Ectodermal cell (in vitro differentiated cells): ENCODE results near the gene CHD9.
"Not testable (repeated sequence)": the region's sequence is repeated elsewhere in the genome, so short reads cannot be mapped to it uniquely, and the experiment has no call there.

ENCODE experiments used
- H3K27ac ChIP-seq: 2 replicates; pipeline ENCODE4 v1.7.0; 2013; ENCODE audit warnings: mild to moderate bottlenecking, low read depth, low read length; ENCODE audit not compliant: insufficient read depth, poor library complexity, severe bottlenecking
- H3K27me3 ChIP-seq: 2 replicates; pipeline ENCODE4 v1.7.0; 2013; ENCODE audit warnings: mild to moderate bottlenecking, low read length; ENCODE audit not compliant: insufficient read depth, control insufficient read depth, poor library complexity, severe bottlenecking
- H3K36me3 ChIP-seq: one replicate; pipeline ENCODE4 v1.7.0; 2013; ENCODE audit warnings: low read length; ENCODE audit not compliant: control insufficient read depth, insufficient read depth
- H3K4me1 ChIP-seq: one replicate; pipeline ENCODE4 v1.7.0; 2013; ENCODE audit warnings: low read length; ENCODE audit not compliant: control insufficient read depth, insufficient read depth
- H3K4me3 ChIP-seq: 2 replicates; pipeline ENCODE4 v1.7.0; 2013; ENCODE audit warnings: low read depth, low read length, control low read depth; ENCODE audit not compliant: insufficient read depth
- H3K9me3 ChIP-seq: 2 replicates; pipeline ENCODE4 v1.7.0; 2013; ENCODE audit warnings: mild to moderate bottlenecking, low read length, moderate library complexity; ENCODE audit not compliant: control insufficient read depth
- WGBS, 2 experiments: methylation state at CpG; one replicate each; pipeline ENCODE4 v1.1.7; 2013; ENCODE audit warnings: missing lambda C conversion rate in 2 of 2; 5-methylcytosine and 5-hydroxymethylcytosine counted together

The CHD9 gene

DNA sequence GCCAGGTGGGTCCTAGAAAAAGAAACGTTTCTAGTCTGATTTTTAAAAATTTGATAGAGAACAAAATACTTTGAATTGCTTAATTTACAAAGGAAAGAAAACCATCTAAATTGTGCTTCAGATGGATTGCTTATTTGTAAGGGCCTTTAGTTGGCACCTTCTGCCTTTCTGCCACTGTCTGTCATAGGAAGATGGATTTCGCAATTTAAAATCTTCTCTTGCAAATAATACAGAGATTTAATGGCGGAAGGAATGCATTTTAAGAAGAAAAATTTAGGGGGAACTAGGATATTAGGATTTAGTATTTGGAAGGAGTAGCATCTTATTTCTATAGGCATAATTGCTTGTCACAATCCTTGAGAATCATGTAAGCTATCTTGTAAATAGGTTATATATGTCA, 204.0 kb downstream of the CHD9 start:
- H3K36me3 ChIP-seq, result peaks cover 32% of the 10 kb centered on the region

DNA sequence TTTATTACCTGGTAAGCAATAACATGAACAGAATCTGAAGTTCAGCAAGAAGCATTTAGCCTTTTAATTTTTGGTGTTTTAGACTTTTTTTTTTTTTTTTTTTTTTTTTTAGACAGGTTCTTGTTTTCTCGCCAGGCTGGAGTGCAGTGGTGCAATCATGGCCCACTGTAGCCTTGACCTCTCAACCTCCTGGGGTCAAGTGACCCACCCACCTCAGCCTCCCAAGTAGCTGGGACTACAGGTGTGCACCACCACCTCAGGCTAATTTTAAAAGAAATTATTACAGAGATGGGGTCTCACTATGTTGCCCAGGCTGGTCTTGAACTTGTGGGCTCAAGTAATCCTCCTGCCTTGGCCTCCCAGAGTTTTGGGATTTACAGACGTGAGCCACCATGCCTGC, 206.5 kb downstream of the CHD9 start:
- no peak overlapping the region for H3K4me3 ChIP-seq
- no peaks in the 10 kb centered on the region for H3K9me3 ChIP-seq
- H3K4me1 ChIP-seq, result no peaks in the 10 kb centered on the region
- H3K27ac ChIP-seq, result no peak overlapping the region
- H3K36me3 ChIP-seq, result peaks cover 26% of the 10 kb centered on the region
- no peaks in the 10 kb centered on the region for H3K27me3 ChIP-seq
- WGBS, 2 experiments, result 96 to 97% methylated on average over 2 of the region's 2 CpGs

More for the DNA sequence above, 204.0 kb downstream of the CHD9 start:
- Histone ChIP-seq H3K4me3 (no peak overlapping the region), H3K27ac (no peak overlapping the region), H3K27me3 (no peaks in the 10 kb centered on the region), H3K4me1 (no peaks in the 10 kb centered on the region), H3K9me3 (no peaks in the 10 kb centered on the region)
- WGBS, 2 experiments, result 95 to 96% methylated on average over 3 of the region's 3 CpGs

DNA sequence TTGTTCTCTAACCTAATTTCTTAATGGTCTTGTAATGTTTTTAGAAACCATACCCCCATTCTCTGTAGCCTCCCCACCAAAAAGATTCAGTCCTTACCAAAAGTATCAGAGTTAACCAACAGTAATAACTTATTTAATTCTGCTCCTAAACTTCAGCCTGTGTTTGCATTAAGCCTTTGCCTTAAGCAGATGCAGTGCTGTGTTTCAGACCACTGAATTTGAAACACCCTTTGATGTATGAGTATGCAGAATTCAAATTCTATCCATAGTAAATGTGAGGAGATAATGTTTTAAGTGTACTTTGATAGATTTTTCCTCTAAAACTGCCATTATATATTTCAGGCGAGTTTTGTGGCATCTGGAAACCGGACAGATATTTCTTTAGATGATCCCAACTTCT, 207.9 kb downstream of the CHD9 start:
- Histone ChIP-seq H3K4me1 (no peaks in the 10 kb centered on the region), H3K9me3 (no peaks in the 10 kb centered on the region), H3K27me3 (no peaks in the 10 kb centered on the region), H3K4me3 (no peak overlapping the region), H3K36me3 (peaks cover 30% of the 10 kb centered on the region), H3K27ac (no peak overlapping the region)
- 94 to 100% methylated on average over 1 to 2 of the region's 2 CpGs for WGBS, 2 experiments

DNA sequence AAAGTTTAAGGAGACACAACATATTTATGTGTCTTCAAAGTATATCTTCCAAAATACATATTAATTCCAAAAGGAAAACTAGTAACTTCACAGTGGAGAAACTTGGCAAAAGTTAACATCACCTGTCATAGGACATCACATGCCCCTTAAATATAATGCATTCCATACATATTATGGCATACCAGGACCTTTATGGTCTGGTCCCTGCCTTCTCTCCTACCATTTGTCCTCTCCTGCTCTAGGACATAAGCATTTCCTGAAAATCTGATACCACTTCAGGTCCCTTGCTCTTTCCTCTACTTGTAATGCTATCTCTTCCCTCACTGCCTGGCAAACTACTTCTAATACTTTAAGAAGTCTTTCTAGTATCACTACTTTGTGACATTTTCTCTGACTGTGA, 211.4 kb downstream of the CHD9 start:
- Histone ChIP-seq H3K4me1 (no peaks in the 10 kb centered on the region), H3K4me3 (no peak overlapping the region), H3K9me3 (no peaks in the 10 kb centered on the region), H3K27me3 (no peaks in the 10 kb centered on the region), H3K27ac (no peak overlapping the region), H3K36me3 (peaks cover 32% of the 10 kb centered on the region)

DNA sequence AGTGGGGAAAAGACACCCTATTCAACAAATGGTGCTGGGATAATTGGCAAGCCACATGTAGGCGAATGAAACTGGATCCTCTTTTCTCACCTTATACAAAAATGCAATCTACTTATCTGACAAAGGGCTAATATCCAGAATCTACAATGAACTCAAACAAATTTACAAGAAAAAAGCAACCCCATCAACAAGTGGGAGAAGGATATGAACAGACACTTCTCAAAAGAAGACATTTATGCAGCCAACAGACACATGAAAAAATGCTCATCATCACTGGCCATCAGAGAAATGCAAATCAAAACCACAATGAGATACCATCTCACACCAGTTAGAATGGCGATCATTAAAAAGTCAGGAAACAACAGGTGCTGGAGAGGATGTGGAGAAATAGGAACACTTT, 223.7 kb downstream of the CHD9 start:
- not testable (repeated sequence) for H3K4me3 ChIP-seq, H3K4me1 ChIP-seq, H3K9me3 ChIP-seq, H3K27me3 ChIP-seq, H3K27ac ChIP-seq
- 76 to 97% methylated on average over 1 of the region's 2 CpGs for WGBS, 2 experiments
- H3K36me3 ChIP-seq, result peaks cover 49% of the 10 kb centered on the region

DNA sequence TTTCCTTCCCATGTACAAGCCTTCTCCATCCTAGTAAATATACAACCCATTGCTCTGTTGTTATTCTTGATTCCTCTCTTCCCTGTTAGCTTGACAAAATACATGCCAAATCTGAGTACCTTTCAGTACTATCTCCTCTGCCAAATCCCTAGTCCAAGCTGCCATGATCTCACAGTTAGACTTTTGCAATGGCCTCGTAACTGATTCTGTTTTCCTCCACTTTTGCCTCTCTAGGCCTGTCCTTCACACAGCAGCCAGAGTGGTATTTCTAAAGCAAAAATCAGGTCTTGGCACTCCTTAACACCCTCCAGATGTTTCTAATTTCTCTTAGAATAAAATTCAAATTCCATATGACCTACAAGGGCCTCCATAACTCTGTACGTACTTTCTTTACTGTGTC, 226.5 kb downstream of the CHD9 start:
- no peaks in the 10 kb centered on the region for H3K4me1 ChIP-seq
- H3K27ac ChIP-seq, result no peak overlapping the region
- H3K36me3 ChIP-seq, result peaks cover 33% of the 10 kb centered on the region
- H3K9me3 ChIP-seq, result no peaks in the 10 kb centered on the region
- 93 to 97% methylated on average over 2 of the region's 2 CpGs for WGBS, 2 experiments
- H3K27me3 ChIP-seq, result no peaks in the 10 kb centered on the region
- H3K4me3 ChIP-seq, result no peak overlapping the region

DNA sequence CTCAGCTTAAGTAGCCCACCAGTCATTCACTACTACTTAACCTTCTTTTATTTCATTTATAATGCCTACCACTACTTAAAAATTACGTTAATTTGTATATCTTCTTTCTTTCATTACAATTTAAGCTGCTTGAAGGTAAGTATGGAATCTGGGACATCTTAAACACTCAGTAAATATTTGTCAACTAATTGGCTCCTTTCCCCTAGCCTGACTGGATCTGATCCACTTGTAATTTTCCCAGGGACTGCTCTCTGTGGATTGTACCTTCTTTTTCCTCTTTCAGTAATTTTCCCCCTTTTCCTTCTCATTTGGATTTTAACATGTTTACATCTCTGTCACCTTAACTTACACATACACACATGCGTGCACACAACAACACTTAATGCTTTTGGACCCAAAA, 227.1 kb downstream of the CHD9 start:
- Histone ChIP-seq H3K9me3 (no peaks in the 10 kb centered on the region), H3K27me3 (no peaks in the 10 kb centered on the region), H3K27ac (no peak overlapping the region), H3K4me3 (no peak overlapping the region), H3K36me3 (peaks cover 27% of the 10 kb centered on the region), H3K4me1 (no peaks in the 10 kb centered on the region)
- 91 to 98% methylated on average over 2 of the region's 2 CpGs for WGBS, 2 experiments

DNA sequence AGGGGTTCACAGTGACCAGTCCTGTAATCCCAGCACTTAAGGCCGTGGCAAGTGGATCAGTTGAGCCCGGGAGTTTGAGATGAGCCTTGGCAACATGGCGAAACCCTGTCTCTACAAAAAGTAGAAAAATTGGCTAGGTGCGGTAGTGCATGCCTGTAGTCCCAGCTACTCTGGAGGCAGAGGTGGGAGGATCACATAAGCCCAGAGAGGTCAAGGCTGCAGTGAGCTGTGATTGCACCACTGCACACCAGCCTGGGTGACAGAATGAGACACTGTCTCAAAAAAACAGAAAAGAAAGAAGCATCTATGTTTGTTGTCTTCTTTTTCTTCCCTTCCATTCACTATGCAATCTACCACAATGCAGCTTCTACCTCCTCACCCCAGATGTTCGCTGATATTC, 227.5 kb downstream of the CHD9 start:
- Histone ChIP-seq H3K27me3 (no peaks in the 10 kb centered on the region), H3K36me3 (peaks cover 22% of the 10 kb centered on the region), H3K4me1 (no peaks in the 10 kb centered on the region), H3K9me3 (no peaks in the 10 kb centered on the region), H3K27ac (no peak overlapping the region), H3K4me3 (no peak overlapping the region)
- 92% methylated on average over 5 of the region's 5 CpGs for WGBS, 2 experiments

DNA sequence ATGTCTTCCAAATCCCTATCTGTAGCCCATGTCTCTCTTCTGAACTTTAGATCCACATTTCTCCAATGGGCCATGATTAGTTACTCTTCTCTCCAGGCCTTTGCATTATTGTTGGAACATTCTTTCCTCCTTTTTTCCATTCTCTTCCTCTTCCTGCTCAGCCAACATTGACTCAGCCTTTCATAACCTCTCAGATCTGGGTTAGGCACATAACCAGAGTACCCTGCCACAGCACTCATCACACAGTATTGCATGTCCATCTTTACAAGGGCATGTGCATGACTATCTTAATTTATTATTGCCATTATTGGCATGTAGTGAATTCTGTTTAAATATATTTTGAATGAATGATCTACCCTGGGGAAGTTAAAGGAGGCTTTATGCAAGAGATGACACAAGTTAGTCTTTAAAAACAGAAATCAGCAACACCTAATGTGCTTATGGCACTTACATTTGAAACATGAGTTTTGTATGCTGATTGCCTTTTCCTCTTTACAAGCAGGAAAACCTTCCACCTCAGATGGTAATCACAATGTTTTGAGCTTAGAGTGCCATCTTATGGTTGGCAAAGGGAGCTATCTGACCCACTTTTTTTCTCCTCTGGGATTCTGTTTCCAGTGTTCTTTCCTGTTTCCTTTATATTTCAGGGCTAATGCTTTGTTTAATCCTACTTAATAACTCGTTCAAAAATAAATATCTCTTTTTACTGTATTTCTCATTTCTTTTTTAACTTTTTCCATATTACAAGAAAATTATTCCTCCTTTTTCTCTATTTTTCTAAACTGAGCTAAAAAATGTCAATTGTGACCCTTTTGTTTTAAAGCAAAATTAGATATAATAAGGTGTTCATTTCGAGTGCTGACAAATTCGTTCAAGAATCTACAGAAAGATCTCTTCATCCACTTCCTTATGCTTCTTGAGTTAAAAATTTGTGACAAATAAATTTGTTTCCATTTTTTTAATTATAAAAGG, 228.5 kb downstream of the CHD9 start:
- 89 to 100% methylated on average over 1 of the region's 3 CpGs for WGBS, 2 experiments
- H3K27me3 ChIP-seq, result no peaks in the 10 kb centered on the region
- no peaks in the 10 kb centered on the region for H3K9me3 ChIP-seq
- H3K4me3 ChIP-seq, result no peak overlapping the region
- peaks cover 27% of the 10 kb centered on the region for H3K36me3 ChIP-seq
- no peaks in the 10 kb centered on the region for H3K4me1 ChIP-seq
- H3K27ac ChIP-seq, result no peak overlapping the region

DNA sequence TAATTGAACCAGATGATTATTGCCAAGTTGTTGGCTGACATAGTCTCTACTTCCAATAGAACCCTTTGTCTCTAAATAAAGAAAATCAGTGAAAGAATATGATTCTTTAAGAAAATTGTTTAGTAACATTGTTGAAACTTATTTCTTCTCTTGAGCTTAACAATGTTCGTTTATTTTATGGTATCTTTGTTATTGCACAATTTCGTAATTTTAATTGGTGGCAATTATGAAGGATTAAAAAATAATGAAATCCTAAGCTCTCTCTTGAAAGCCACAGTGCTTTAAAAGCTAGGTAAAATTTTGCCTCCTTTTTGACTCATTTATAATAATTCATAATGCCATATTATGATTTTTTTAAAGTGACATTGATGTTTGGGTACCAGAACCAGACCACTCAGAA, 230.4 kb downstream of the CHD9 start:
- peaks cover 40% of the 10 kb centered on the region for H3K36me3 ChIP-seq
- WGBS, 2 experiments, result 96 to 100% methylated on average over 2 of the region's 2 CpGs
- H3K4me3 ChIP-seq, result no peak overlapping the region

More for the DNA sequence above, 230.4 kb downstream of the CHD9 start:
- Histone ChIP-seq H3K27me3 (no peaks in the 10 kb centered on the region), H3K9me3 (no peaks in the 10 kb centered on the region), H3K4me1 (no peaks in the 10 kb centered on the region), H3K27ac (no peak overlapping the region)
